SU-DHL-6 (cell line): ENCODE results near the gene PDLIM7.

Source experiments
- EZH2phosphoT487 ChIP-seq: fragments of 200-600 bp; sonication (generic), shearing (Covaris generic); conservative IDR thresholded peaks from 2 replicates; pipeline ENCODE4 v1.6.1; 2018; ENCODE audit warnings: mild to moderate bottlenecking, antibody characterized with exemption, low read length, moderate library complexity, mixed read lengths
- TF ChIP-seq, protein P1 (sequence below): fragments of 200-600 bp; sonication (generic); IDR thresholded peaks from one replicate; pipeline ENCODE4 v1.5.1; 2017; ENCODE audit warnings: antibody characterized with exemption, mild to moderate bottlenecking, low read length, moderate library complexity; ENCODE audit not compliant: insufficient read depth, poor library complexity, severe bottlenecking

DNA sequence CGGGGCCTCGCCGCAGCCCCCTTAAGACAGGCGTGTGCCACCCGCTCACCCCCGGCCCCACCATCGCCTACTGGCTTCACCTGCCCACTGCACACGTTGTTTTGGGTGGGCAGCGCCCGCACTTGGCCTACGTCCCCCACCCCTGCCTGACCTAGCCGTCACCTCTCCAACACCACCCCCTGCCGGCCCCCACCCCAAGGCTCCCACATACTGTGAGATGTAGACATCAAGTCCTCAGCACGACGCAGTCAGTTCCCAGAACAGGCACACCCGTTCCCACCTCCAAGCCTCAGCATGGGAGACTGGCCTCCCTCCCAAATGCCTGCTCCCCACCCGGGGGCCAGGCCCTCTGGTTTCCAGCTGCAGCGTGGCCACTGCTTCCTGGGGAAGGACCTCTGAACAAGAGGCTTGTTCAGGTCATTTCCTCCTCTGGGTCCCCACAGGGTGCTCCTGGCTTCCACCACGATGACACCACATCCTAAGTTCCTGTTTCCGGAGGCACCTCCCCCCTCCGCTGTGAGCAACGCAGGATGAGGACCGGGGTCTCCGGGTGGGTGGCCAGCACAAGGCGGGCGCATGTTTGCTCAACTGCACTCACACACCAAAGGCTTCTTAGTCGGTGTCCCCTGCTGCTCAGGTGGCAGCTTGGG is 35.3 kb downstream of the PDLIM7 start:
- TF ChIP-seq, protein P1, sequence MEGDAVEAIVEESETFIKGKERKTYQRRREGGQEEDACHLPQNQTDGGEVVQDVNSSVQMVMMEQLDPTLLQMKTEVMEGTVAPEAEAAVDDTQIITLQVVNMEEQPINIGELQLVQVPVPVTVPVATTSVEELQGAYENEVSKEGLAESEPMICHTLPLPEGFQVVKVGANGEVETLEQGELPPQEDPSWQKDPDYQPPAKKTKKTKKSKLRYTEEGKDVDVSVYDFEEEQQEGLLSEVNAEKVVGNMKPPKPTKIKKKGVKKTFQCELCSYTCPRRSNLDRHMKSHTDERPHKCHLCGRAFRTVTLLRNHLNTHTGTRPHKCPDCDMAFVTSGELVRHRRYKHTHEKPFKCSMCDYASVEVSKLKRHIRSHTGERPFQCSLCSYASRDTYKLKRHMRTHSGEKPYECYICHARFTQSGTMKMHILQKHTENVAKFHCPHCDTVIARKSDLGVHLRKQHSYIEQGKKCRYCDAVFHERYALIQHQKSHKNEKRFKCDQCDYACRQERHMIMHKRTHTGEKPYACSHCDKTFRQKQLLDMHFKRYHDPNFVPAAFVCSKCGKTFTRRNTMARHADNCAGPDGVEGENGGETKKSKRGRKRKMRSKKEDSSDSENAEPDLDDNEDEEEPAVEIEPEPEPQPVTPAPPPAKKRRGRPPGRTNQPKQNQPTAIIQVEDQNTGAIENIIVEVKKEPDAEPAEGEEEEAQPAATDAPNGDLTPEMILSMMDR: no peak
- TF ChIP-seq EZH2phosphoT487: no peak
